Measurements from ENCODE around the gene EGR2.

Gene EGR2

DNA sequence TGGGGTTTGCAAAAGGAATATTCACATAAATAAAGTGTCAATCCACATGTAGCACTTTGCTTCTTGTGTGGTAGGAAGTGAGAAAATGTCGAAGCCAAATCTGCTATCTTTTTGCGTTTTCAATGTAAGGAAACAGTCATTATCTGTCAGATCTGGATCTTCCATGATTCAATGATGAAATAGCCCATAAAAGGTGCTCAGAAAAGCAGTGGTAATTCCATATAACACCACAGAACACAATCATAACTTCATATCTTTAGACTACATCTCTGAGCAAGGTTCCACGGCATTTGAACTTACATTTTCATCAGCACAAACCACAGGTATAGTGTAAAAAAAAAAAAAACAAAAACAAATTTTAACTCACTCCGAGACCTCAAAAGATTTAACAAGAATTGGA, 39.9 kb upstream of the EGR2 start:
- no peaks in the 10 kb centered on the region for H3K36me3 ChIP-seq (replicated peaks)
- no peak for TF ChIP-seq CTCF (IDR thresholded peaks at IDR 0.05; ENCODE audit: low read depth, low read length, missing control alignments)
- H3K4me3 ChIP-seq (ENCODE audit: low read depth, low read length) = no peak overlapping the region
- no peaks in the 10 kb centered on the region for H3K27me3 ChIP-seq (replicated peaks)
- no peak for DNase-seq
- no peak overlapping the region for H3K27ac ChIP-seq
- in situ Hi-C loops (cut with HindIII; ENCODE audit: low pct_ligation_motif_present, low sequenced_read_pairs) = no loop called here

GRCh38 chr10:62853710-62854109, 37.5 kb upstream of the EGR2 start:
- in situ Hi-C loops (cut with HindIII; ENCODE audit: low pct_ligation_motif_present, low sequenced_read_pairs) = no loop called here
- no peak overlapping the region for H3K4me3 ChIP-seq (ENCODE audit: low read depth, low read length)
- no peaks in the 10 kb centered on the region for H3K27me3 ChIP-seq (replicated peaks)
- DNase-seq = no peak
- no peaks in the 10 kb centered on the region for H3K36me3 ChIP-seq (replicated peaks)
- no peak for TF ChIP-seq CTCF (IDR thresholded peaks at IDR 0.05; ENCODE audit: low read depth, low read length, missing control alignments)
- H3K27ac ChIP-seq = no peak overlapping the region

GRCh38 chr10:62852961-62853702, 37.0 kb upstream of the EGR2 start:
- in situ Hi-C loops (cut with HindIII; ENCODE audit: low pct_ligation_motif_present, low sequenced_read_pairs) = no loop called here
- Histone ChIP-seq H3K4me3 (ENCODE audit: low read depth, low read length) (no peak overlapping the region), H3K36me3 (replicated peaks) (no peaks in the 10 kb centered on the region), H3K27ac (no peak overlapping the region), H3K27me3 (replicated peaks) (no peaks in the 10 kb centered on the region)
- no peak for TF ChIP-seq CTCF (IDR thresholded peaks at IDR 0.05; ENCODE audit: low read depth, low read length, missing control alignments)
- no peak for DNase-seq

- H3K36me3 ChIP-seq (replicated peaks) = no peaks in the 10 kb centered on the region
- H3K4me3 ChIP-seq (ENCODE audit: low read depth, low read length) = no peak overlapping the region
- in situ Hi-C loops (cut with HindIII; ENCODE audit: low pct_ligation_motif_present, low sequenced_read_pairs) = no loop called here
- no peaks in the 10 kb centered on the region for H3K27me3 ChIP-seq (replicated peaks)
- no peak overlapping the region for H3K27ac ChIP-seq
- no peak for DNase-seq
- peak; percentile 53 for TF ChIP-seq CTCF (IDR thresholded peaks at IDR 0.05; ENCODE audit: low read depth, low read length, missing control alignments)
These were observed 35.3 kb upstream of the EGR2 start for GRCh38 chr10:62851442-62851841.

DNA sequence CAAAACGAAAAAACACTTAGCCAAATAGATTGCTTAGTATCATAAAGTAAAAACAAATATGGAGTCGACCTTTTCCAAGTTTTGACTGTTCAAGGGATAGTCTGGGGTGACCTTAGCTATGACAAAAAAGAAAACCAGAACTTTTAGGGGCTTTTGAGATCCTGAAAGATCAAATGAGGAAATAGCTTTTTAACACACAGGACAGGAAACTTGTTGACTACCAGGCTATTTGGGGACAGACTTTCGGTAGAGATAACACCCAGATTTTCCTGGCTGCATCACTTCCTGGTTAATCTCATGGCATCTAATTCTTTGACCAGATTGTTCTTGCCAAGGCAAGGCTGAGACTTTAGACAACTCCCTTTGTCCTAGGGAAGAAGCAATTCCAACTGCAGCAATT, 34.5 kb upstream of the EGR2 start:
- in situ Hi-C loops (cut with HindIII; ENCODE audit: low pct_ligation_motif_present, low sequenced_read_pairs) = no loop called here
- no peak overlapping the region for H3K27ac ChIP-seq
- TF ChIP-seq CTCF (IDR thresholded peaks at IDR 0.05; ENCODE audit: low read depth, low read length, missing control alignments) = no peak

GRCh38 chr10:62847433-62847832, 31.3 kb upstream of the EGR2 start:
- no peak overlapping the region for H3K4me3 ChIP-seq (ENCODE audit: low read depth, low read length)
- in situ Hi-C loops (cut with HindIII; ENCODE audit: low pct_ligation_motif_present, low sequenced_read_pairs) = no loop called here

More for the DNA sequence above, 34.5 kb upstream of the EGR2 start:
- Histone ChIP-seq H3K27me3 (replicated peaks) (no peaks in the 10 kb centered on the region), H3K36me3 (replicated peaks) (no peaks in the 10 kb centered on the region), H3K4me3 (ENCODE audit: low read depth, low read length) (no peak overlapping the region)
- DNase-seq = no peak

More at GRCh38 chr10:62847433-62847832, 31.3 kb upstream of the EGR2 start:
- Histone ChIP-seq H3K27ac (no peak overlapping the region), H3K27me3 (replicated peaks) (no peaks in the 10 kb centered on the region), H3K36me3 (replicated peaks) (no peaks in the 10 kb centered on the region)
- no peak for TF ChIP-seq CTCF (IDR thresholded peaks at IDR 0.05; ENCODE audit: low read depth, low read length, missing control alignments)
- DNase-seq = no peak
